ENCODE measurements around the gene PCDHGC5.
A peak's percentile ranks its signal among the peaks of the same experiment; 100 is the strongest.

Gene PCDHGC5

DNA sequence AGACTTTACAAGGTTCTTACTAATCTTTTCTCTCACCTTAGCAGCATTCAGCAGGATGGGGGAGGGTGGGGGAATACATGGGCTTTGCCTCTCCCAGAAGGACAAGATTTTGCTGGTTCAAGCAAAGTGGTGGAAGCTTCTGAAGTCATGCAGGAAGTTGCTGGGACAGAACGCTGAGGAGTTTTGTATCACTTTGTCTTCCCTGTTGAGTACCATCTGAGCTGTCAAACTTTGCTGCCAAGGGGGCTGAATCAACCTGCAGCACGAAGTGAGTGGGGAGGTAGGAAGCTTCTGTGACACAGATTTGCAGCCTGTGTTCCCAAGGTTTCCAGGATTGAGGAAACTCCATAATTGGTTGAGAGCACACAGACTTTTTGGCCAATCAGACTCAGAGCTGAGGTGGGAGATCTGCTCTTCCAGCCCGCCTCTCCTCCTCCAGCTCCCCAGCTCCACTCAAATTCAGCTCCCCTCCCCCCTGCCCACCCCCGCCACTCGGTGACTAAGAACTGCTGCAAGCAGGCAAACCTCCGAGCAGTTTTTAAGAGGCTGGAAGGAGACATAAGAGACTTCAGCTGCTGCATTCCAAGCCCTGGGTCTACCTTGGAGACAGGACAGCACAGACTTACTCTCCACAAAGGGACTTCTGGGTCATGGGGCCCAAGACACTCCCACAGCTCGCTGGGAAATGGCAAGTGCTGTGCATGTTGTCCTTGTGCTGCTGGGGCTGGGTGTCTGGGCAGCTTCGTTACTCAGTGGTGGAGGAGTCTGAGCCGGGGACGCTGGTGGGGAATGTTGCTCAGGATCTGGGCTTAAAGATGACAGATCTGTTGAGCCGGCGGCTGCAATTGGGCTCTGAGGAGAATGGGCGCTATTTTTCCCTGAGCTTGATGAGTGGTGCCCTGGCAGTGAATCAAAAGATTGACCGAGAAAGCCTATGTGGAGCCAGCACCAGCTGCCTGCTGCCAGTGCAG lies at the start of gene PCDHGC5:
PCDHGC5 (plus strand) TSS at position 491 of the 971 bp plus-strand sequence; CDS start at position 651, 160 bp downstream.
- DNase-seq (ENCODE audit: low spot score), result no peak

DNA sequence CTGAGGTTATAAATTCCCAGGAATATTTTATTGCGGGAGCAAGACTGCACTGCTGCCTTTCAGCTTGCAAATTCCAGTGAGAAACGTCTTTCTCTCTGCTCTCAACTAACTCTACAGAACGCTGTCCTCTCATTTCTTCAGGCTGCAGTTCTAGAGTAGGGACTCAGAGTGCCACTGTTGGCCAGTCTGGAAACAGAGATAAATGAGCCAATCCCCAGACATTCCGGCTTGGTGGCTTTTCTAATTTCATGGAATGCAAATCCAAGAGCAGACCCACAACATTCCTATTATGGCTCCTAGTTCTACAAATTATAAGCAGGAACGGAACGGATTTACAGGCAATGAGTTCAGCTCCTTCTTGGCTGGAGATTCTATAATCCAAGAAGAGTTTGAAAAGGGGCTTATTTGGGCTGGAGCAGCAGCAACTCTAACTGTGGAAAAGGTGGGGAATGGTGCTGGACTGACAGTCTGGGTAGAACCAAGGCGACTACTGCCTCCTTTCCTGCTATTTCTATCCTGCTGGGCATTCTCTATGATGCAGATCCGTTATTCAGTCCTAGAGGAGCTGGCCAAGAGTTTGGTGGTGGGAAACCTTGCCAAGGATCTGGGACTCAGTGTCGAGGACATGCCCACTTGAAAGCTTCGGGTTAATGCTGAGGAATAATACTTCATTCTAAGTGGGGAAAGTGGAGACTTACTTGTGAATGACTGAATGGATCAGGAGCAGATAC lies 49.3 kb upstream of the PCDHGC5 start:
- no peak for DNase-seq (ENCODE audit: low spot score)

DNA sequence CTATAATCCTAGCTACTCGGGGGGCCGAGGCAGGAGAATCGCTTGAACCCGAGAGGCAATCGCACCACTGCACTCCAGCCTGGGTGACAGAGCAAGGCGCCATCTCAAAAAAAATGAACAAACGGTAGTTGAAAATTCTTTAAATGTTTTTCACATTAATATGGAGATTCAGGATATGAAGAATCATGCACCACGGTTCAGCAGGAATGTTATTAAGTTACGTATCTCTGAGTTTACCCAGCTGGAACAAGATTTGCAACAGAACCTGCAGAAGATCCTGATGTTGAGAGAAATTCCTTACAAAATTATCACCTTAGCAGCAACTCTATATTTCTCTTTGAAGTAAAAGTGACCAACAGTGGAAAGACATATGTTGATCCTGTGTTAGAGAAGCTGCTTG lies 48.5 kb upstream of the PCDHGC5 start:
- no peak for DNase-seq (ENCODE audit: low spot score)

DNA sequence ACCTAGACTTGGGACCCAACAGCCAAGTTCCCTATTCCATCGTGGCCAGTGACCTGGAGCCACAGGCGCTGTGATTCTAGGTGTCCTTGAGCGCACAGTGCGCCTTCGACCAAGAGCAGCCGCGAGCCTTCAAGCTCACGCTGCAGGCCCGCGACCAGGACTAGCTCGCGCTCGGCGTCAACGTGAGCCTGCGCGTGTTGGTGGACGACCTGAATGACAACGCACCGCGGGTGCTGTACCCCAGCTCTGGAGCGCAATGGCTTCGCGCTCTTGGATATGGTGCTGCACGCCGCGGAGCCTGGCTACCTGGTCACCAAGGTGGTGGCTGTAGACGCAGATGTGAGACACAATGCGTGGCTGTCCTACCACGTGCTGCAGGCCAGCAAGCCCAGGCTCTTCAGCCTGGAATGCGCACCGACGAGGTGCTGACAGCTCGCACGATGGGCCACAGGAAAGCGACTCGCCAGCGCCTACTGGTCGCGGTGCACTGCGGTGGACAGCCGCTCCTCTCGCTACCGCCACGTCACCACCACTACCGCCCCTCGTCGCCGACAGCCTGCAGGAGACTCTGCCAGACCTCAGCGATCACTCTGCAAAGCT lies 47.2 kb upstream of the PCDHGC5 start:
- DNase-seq (ENCODE audit: low spot score), result no peak

DNA sequence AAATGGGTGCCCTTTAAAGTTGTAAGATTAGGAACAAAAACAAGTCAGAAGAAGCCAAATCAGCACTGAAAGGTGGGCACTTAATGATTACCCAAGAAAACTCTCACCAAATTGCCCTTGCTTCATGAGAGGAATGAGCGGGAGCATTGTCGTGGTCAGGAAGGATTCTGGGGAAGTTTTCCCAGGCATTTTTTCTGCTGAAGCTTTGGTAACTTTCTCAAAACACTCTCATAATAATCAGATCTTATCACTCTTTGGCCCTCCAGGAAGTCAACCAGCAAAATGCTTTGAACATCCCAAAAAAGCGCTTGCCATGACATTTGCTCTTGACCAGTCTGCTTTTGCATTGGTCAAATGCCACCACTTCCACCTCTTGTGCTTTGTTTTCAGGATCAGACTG lies 23.5 kb upstream of the PCDHGC5 start:
- DNase-seq (ENCODE audit: low spot score), result no peak

DNA sequence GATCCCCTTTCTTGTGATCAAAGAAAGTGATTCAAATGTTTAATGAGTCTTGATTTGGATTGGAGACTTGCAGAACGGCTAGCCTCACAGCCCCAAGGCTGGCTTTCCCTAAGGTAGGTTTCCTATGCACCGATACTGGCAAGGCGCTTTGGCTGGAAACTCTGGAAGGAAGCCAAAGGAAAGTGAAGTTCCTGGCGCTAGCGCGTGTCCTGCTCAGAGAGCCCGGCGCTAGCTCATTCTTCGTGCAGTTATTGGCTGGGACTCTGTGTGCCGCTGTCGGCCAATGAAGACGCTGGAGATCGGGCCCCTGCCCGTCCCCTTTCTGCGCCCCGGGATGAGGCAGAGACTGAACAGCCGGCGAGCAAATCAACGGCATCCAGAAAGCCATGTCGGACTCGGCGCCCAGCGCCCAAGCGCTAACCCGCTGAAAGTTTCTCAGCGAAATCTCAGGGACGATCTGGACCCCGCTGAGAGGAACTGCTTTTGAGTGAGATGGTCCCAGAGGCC lies 13.2 kb upstream of the PCDHGC5 start, which contains the start of gene PCDHGC3:
PCDHGC3 (plus strand) TSS at position 342 of the 507 bp plus-strand sequence; CDS start at position 493, 151 bp downstream.
- peak; percentile 18 for DNase-seq (ENCODE audit: low spot score)

DNA sequence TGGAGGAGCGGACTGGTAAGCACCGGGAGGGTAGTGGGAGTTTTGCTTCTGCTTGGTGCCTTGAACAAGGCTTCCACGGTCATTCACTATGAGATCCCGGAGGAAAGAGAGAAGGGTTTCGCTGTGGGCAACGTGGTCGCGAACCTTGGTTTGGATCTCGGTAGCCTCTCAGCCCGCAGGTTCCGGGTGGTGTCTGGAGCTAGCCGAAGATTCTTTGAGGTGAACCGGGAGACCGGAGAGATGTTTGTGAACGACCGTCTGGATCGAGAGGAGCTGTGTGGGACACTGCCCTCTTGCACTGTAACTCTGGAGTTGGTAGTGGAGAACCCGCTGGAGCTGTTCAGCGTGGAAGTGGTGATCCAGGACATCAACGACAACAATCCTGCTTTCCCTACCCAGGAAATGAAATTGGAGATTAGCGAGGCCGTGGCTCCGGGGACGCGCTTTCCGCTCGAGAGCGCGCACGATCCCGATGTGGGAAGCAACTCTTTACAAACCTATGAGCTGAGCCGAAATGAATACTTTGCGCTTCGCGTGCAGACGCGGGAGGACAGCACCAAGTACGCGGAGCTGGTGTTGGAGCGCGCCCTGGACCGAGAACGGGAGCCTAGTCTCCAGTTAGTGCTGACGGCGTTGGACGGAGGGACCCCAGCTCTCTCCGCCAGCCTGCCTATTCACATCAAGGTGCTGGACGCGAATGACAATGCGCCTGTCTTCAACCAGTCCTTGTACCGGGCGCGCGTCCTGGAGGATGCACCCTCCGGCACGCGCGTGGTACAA lies 12.6 kb upstream of the PCDHGC5 start:
- DNase-seq (ENCODE audit: low spot score), result no peak

DNA sequence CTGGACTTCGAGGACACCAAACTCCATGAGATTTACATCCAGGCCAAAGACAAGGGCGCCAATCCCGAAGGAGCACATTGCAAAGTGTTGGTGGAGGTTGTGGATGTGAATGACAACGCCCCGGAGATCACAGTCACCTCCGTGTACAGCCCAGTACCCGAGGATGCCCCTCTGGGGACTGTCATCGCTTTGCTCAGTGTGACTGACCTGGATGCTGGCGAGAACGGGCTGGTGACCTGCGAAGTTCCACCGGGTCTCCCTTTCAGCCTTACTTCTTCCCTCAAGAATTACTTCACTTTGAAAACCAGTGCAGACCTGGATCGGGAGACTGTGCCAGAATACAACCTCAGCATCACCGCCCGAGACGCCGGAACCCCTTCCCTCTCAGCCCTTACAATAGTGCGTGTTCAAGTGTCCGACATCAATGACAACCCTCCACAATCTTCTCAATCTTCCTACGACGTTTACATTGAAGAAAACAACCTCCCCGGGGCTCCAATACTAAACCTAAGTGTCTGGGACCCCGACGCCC lies 11.8 kb upstream of the PCDHGC5 start:
- no peak for DNase-seq (ENCODE audit: low spot score)

DNA sequence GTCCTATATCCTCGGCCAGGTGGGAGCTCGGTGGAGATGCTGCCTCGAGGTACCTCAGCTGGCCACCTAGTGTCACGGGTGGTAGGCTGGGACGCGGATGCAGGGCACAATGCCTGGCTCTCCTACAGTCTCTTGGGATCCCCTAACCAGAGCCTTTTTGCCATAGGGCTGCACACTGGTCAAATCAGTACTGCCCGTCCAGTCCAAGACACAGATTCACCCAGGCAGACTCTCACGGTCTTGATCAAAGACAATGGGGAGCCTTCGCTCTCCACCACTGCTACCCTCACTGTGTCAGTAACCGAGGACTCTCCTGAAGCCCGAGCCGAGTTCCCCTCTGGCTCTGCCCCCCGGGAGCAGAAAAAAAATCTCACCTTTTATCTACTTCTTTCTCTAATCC lies 11.1 kb upstream of the PCDHGC5 start:
- no peak for DNase-seq (ENCODE audit: low spot score)

DNA sequence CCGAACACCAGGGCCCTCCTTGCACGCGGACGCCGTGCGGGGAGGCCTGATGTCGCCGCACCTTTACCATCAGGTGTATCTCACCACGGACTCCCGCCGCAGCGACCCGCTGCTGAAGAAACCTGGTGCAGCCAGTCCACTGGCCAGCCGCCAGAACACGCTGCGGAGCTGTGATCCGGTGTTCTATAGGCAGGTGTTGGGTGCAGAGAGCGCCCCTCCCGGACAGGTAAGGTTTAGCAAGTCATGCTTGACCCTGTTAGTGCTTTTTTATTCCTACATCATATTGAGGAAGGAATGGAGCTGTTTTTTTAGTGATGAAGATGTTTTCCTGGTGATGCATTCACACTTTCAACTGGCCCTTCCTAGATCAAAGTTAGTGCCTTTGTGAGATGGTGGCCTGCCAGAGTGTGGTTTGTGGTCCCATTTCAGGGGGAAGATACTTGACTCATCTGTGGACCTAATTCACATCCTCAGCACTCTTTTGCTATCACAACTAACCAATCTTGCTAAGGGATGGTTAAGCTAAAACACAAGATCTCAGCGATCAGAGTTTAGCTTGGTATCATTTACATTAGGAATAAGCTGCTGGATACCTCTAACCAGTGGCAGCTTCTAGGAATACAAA lies 10.4 kb upstream of the PCDHGC5 start:
- no peak for DNase-seq (ENCODE audit: low spot score)

DNA sequence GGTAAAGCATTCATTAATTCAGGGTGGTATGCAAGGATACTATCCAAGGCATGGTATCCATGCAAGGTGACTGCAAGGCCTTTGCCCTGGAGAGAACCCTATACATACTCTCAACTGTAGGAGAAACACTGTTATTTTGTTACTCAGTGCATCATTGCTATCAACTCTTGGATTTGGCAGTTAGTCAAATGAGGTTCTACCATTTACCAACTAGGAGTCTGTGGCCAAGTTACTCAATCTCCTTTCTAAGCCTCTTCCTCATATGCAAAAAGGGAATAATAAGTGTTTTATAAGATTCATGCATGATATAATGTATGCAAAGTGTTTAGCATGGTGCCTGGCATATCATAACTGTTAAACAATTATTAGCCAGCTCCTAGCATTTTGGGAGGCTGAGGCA lies 9.1 kb upstream of the PCDHGC5 start:
- DNase-seq (ENCODE audit: low spot score), result no peak

DNA sequence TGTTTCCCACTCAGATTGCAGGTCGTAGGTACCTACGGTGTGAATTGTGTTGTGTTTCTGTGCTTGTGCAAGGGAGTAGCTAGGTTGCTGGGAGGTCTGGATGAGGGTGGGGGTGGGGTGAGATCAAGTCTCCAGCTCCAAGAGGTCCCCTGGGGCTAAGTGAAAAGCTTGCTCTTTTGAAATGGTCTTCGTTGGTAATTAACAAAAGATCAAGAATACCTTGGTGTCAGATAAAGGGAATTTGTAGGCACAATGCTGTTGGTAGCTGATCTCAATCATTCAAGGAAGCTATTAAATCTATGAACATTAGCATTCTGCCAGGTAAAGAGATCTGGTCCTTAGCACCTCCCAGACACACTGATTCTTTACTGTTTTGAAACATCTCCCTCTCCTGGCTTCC lies 5.0 kb upstream of the PCDHGC5 start:
- DNase-seq (ENCODE audit: low spot score), result no peak

DNA sequence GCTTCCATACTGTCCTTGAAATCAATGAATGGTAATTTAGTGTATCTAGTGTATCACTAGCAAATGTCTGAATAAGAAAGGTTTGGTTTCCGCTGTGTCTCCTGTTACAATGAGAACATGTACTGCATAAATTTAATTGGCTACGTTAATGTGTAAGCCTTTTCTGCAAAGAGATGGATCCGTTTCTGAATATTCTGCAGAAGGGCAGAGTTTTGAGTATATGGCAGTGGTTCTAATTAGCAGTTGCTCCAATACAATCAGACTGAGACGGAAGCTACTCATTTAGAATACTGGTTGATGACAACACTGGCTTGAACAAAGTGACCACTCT lies 4.6 kb upstream of the PCDHGC5 start:
- no peak for DNase-seq (ENCODE audit: low spot score)

DNA sequence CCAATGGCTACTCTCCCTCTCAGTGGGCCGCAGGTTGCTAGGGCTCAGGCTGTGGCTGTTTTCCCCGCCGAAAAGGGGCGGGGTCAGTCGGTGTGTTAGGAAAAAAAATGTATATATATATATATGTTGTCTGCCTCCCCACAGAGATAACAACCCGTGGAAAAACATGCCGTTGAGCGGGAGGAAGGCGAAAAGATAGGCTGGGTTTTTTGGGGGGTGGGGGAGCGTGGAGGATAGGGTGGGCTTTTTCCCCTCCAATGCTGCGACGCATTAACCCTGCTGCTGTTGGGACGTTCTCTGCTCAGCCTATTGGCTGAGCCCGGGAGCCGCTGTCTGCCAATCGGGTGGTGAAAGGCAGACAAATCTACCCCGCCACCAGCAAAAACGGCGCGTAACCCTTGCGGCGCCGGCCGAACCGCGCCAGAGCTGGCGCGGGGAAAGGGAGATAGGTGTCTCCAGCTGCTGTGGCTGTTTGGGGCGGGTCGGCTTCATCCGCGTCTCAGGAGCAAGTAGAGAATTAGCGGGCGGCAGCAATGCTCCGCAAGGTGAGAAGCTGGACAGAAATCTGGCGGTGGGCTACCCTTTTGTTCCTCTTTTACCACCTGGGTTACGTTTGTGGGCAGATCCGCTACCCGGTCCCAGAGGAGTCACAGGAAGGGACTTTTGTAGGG lies 4.1 kb upstream of the PCDHGC5 start, which contains the start of gene PCDHGC4:
PCDHGC4 (plus strand) TSS at position 390 of the 671 bp plus-strand sequence; CDS start at position 534, 144 bp downstream.
- no peak for DNase-seq (ENCODE audit: low spot score)

DNA sequence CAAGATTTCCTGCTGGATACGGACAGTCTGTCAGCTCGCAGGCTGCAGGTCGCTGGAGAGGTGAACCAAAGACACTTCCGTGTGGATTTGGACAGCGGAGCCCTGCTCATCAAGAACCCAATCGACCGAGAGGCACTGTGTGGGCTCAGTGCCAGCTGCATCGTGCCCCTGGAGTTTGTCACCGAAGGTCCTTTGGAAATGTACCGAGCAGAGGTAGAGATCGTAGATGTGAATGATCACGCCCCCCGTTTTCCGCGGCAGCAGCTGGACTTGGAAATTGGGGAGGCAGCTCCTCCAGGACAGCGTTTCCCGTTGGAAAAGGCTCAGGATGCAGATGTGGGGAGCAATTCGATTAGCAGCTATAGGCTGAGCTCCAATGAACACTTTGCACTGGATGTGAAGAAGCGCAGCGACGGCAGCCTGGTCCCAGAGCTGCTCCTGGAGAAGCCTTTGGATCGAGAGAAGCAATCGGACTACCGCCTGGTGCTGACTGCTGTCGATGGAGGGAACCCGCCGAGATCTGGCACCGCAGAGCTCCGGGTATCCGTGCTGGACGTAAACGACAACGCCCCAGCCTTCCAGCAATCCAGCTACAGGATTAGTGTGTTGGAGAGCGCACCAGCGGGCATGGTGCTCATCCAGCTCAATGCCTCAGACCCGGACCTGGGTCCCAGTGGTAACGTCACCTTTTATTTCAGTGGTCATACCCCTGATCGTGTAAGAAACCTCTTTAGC lies 3.4 kb upstream of the PCDHGC5 start:
- no peak for DNase-seq (ENCODE audit: low spot score)

DNA sequence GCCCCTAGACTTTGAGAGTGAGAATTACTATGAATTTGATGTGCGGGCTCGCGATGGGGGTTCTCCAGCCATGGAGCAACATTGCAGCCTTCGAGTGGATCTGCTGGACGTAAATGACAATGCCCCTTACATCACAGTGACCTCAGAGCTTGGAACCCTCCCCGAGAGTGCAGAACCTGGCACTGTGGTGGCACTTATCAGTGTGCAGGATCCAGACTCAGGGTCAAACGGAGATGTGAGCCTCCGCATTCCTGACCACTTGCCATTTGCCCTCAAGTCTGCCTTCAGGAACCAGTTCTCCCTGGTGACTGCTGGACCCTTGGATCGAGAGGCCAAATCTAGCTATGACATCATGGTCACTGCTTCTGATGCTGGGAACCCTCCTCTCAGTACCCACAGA lies 2.8 kb upstream of the PCDHGC5 start:
- DNase-seq (ENCODE audit: low spot score), result no peak

DNA sequence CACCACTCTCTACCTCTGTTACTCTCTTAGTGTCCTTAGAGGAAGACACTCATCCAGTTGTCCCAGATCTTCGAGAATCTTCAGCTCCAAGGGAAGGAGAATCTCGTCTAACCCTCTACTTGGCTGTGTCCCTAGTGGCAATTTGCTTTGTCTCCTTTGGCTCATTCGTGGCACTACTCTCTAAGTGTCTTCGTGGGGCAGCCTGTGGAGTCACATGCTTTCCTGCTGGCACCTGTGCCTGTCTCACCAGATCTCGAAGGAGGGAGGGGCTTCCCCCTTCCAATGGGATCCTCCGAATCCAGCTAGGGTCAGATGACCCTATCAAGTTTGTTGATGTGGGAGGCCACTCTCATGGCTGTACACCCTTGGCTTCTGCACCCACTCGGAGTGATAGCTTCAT lies 1.8 kb upstream of the PCDHGC5 start:
- no peak for DNase-seq (ENCODE audit: low spot score)

DNA sequence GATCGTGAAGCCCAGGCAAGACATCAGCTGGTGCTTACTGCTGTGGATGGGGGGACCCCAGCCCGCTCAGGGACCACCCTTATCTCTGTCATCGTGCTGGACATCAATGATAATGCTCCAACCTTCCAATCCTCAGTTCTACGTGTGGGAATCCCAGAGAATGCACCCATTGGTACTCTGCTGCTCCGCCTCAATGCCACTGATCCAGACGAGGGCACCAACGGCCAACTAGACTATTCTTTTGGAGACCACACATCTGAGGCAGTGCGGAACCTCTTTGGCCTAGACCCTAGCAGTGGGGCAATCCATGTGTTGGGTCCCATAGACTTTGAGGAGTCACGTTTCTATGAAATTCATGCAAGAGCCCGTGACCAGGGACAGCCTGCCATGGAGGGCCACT lies 960 bp downstream of the PCDHGC5 start:
- DNase-seq (ENCODE audit: low spot score), result no peak

DNA sequence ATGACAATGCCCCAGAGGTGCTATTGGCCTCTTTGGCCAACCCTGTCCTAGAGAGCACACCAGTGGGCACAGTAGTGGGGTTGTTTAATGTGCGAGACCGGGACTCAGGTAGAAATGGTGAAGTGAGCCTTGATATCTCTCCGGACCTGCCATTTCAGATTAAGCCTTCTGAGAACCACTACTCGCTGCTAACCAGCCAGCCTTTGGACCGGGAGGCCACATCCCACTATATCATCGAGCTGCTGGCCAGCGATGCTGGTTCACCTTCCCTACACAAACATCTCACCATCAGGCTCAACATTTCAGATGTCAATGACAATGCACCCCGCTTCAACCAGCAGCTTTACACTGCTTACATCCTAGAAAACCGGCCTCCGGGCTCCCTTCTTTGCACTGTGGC lies 1.4 kb downstream of the PCDHGC5 start:
- DNase-seq (ENCODE audit: low spot score), result no peak

DNA sequence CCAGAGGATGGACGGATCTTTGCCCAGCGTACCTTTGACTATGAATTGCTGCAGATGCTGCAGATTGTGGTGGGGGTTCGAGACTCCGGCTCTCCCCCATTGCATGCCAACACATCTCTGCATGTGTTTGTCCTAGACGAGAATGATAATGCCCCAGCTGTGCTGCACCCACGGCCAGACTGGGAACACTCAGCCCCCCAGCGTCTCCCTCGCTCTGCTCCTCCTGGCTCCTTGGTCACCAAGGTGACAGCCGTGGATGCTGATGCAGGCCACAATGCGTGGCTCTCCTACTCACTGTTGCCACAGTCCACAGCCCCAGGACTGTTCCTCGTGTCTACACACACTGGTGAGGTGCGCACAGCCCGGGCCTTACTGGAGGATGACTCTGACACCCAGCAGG lies 1.9 kb downstream of the PCDHGC5 start:
- DNase-seq (ENCODE audit: low spot score), result no peak
